ENCODE data around the gene TXNDC15.
"Not testable (repeated sequence)": the region's sequence is repeated elsewhere in the genome, so short reads cannot be mapped to it uniquely, and the experiment has no call there.

Gene TXNDC15

GRCh38 chr5:134878403-134878802 lies 4.2 kb downstream of the TXNDC15 start:
- no peak for DNase-seq (ENCODE audit: low spot score)

- no peak for DNase-seq (ENCODE audit: low spot score)
Measured at GRCh38 chr5:134879456-134879855, 5.3 kb downstream of the TXNDC15 start.

- DNase-seq (ENCODE audit: low spot score), result not testable (repeated sequence)
Measured at GRCh38 chr5:134880937-134881336, 6.8 kb downstream of the TXNDC15 start.

GRCh38 chr5:134881711-134882110 lies 7.5 kb downstream of the TXNDC15 start:
- not testable (repeated sequence) for DNase-seq (ENCODE audit: low spot score)

- DNase-seq (ENCODE audit: low spot score), result no peak
Measured at GRCh38 chr5:134887593-134888159, 13.5 kb downstream of the TXNDC15 start.

GRCh38 chr5:134889335-134889734 lies 15.2 kb downstream of the TXNDC15 start:
- DNase-seq (ENCODE audit: low spot score), result no peak

GRCh38 chr5:134891473-134891872 lies 17.3 kb downstream of the TXNDC15 start:
- DNase-seq (ENCODE audit: low spot score), result no peak

- DNase-seq (ENCODE audit: low spot score), result no peak
Measured at GRCh38 chr5:134892282-134892681, 18.1 kb downstream of the TXNDC15 start.

GRCh38 chr5:134892926-134893325 lies 18.8 kb downstream of the TXNDC15 start:
- DNase-seq (ENCODE audit: low spot score), result no peak

- DNase-seq (ENCODE audit: low spot score), result no peak
Measured at GRCh38 chr5:134893748-134894505, 19.8 kb downstream of the TXNDC15 start.

GRCh38 chr5:134902071-134902801 lies 28.1 kb downstream of the TXNDC15 start:
- no peak for DNase-seq (ENCODE audit: low spot score)

- DNase-seq (ENCODE audit: low spot score), result peak; percentile 90
Measured at GRCh38 chr5:134904610-134905245, 30.6 kb downstream of the TXNDC15 start, which contains the start of gene PCBD2. PCBD2 (plus strand) TSS chr5:134905131; CDS start chr5:134905140, 9 bp downstream.

GRCh38 chr5:134905246-134905996 lies 31.2 kb downstream of the TXNDC15 start:
- DNase-seq (ENCODE audit: low spot score), result peak; percentile 57

GRCh38 chr5:134906811-134907210 lies 32.6 kb downstream of the TXNDC15 start:
- no peak for DNase-seq (ENCODE audit: low spot score)

GRCh38 chr5:134910752-134911151 lies 36.6 kb downstream of the TXNDC15 start:
- not testable (repeated sequence) for DNase-seq (ENCODE audit: low spot score)

GRCh38 chr5:134911285-134912206 lies 37.4 kb downstream of the TXNDC15 start:
- no peak for DNase-seq (ENCODE audit: low spot score)

- DNase-seq (ENCODE audit: low spot score), result no peak
Measured at GRCh38 chr5:134913254-134913653, 39.1 kb downstream of the TXNDC15 start.

- DNase-seq (ENCODE audit: low spot score), result no peak
Measured at GRCh38 chr5:134913795-134914194, 39.6 kb downstream of the TXNDC15 start.

GRCh38 chr5:134917070-134917815 lies 43.1 kb downstream of the TXNDC15 start:
- no peak for DNase-seq (ENCODE audit: low spot score)

GRCh38 chr5:134918861-134919260 lies 44.7 kb downstream of the TXNDC15 start:
- DNase-seq (ENCODE audit: low spot score), result no peak

Data from hepatic stellate cell (primary cell).